ENCODE results near the gene WDFY4.

WDFY4 gene

GRCh38 chr10:48774416-48775205 is 89.9 kb downstream of the WDFY4 start:
- no peak for DNase-seq

GRCh38 chr10:48775206-48775517 is 90.5 kb downstream of the WDFY4 start:
- no peak for DNase-seq

GRCh38 chr10:48776005-48776522 is 91.4 kb downstream of the WDFY4 start:
- no peak for DNase-seq

GRCh38 chr10:48776528-48776927 is 91.9 kb downstream of the WDFY4 start:
- DNase-seq = no peak

GRCh38 chr10:48777110-48777509 is 92.4 kb downstream of the WDFY4 start:
- DNase-seq = no peak

GRCh38 chr10:48778193-48778857 is 93.7 kb downstream of the WDFY4 start:
- DNase-seq = no peak

- DNase-seq = no peak
Observed at GRCh38 chr10:48779077-48779476, 94.4 kb downstream of the WDFY4 start.

GRCh38 chr10:48779546-48780152 is 95.0 kb downstream of the WDFY4 start:
- DNase-seq = no peak

GRCh38 chr10:48780341-48780740 is 95.7 kb downstream of the WDFY4 start:
- DNase-seq = no peak

- DNase-seq = no peak
Observed at GRCh38 chr10:48782386-48782785, 97.7 kb downstream of the WDFY4 start.

GRCh38 chr10:48784031-48784430 is 99.4 kb downstream of the WDFY4 start:
- no peak for DNase-seq

GRCh38 chr10:48785796-48786195 is 101.1 kb downstream of the WDFY4 start:
- no peak for DNase-seq

- no peak for DNase-seq
Observed at GRCh38 chr10:48786606-48787282, 102.1 kb downstream of the WDFY4 start.

- no peak for DNase-seq
Observed at GRCh38 chr10:48788554-48788953, 103.9 kb downstream of the WDFY4 start.

- DNase-seq = no peak
Observed at GRCh38 chr10:48789486-48790456, 105.1 kb downstream of the WDFY4 start.

- DNase-seq = no peak
Observed at GRCh38 chr10:48790457-48791044, 105.9 kb downstream of the WDFY4 start.

- DNase-seq = no peak
Observed at GRCh38 chr10:48791267-48791928, 106.7 kb downstream of the WDFY4 start.

GRCh38 chr10:48792121-48792520 is 107.4 kb downstream of the WDFY4 start:
- DNase-seq = no peak

GRCh38 chr10:48792687-48793096 is 108.0 kb downstream of the WDFY4 start:
- DNase-seq = peak; percentile 60

GRCh38 chr10:48794074-48794473 is 109.4 kb downstream of the WDFY4 start:
- no peak for DNase-seq

- DNase-seq = no peak
Observed at GRCh38 chr10:48796713-48797245, 112.1 kb downstream of the WDFY4 start.

Data from femur (tissue), 1 donor.